HG03175 (cell line): ENCODE data around the gene STK32C.
"Not testable (repeated sequence)": the region's sequence is repeated elsewhere in the genome, so short reads cannot be mapped to it uniquely, and the experiment has no call there.

Experiments used
- ATAC-seq: cut with Tn5 transposase; IDR thresholded peaks from one replicate; pipeline ENCODE4 v1.9.1; 2021; ENCODE audit warnings: mild to moderate bottlenecking, moderate library complexity; ENCODE audit not compliant: unreplicated experiment

Gene STK32C

DNA sequence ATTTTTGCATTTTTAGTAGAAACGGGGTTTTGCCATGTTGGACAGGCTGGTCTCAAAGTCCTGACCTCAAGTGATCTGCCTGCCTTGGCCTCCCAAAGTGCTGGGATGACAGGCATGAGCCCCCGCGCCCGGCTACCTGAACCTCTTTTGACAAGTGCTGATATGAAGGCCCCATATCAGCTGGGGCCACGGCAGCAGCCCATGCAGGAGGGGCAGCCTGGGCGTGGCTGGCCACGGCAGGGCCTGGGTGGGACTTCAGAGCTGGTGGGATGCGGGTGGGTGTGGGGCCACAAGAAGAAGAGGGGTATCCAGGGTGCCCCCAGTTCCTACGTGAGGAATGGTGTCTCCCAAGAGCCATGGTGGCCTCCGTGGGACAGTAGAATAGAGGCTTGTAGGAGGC, 31.1 kb upstream of the STK32C start:
- ATAC-seq, result no peak

DNA sequence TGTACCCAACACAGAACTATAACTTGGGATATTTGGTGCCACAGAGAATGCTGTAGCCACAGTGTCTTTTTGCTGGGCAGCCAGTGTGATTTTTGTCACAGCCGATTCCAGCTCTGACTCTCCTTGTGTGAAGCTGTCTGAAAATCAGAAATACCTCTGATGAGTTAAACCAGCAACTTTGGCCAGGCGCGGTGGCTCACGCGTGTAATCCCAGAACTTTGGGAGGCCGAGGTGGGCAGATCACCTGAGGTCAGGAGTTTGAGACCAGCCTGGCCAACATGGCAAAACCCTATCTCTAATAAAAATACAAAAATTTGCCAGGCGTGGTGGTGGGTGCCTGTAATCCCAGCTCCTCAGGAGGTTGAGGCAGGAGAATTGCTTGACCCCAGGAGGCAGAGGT, 30.1 kb upstream of the STK32C start:
- ATAC-seq, result not testable (repeated sequence)

GRCh38 chr10:132336919-132337407, 29.2 kb upstream of the STK32C start:
- ATAC-seq, result no peak

DNA sequence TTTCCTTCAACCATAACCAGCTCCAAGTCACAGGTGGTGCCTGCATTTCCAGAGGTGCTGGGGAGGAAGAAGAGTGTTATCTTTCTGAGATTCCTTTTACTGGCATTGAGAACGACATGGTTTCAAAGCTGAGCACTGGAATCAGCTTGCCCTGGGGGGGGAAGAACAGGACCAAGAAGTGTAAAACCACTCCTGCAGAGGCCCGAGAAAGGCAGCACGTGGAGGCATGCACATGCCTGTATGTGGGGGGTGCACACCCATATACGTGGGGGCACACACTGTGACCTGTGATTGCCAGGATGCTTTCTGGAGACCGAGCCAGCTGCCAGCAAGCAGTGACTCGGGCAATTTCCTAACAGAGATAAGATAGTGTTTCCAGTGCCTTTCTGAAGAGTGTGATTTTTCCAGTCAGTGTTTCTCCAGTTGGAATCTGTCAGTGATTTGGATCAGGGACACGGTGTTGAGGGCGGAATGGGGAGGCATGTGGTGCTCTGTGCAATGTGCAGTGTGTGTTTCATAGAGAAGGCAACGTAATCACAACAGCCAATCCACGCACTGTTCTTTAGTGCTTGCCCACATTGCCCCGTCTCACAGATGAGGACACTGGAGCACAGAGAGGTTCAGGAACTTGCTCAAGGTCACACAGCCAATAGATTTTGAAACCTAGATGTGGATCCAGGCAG, 28.5 kb upstream of the STK32C start:
- no peak for ATAC-seq

DNA sequence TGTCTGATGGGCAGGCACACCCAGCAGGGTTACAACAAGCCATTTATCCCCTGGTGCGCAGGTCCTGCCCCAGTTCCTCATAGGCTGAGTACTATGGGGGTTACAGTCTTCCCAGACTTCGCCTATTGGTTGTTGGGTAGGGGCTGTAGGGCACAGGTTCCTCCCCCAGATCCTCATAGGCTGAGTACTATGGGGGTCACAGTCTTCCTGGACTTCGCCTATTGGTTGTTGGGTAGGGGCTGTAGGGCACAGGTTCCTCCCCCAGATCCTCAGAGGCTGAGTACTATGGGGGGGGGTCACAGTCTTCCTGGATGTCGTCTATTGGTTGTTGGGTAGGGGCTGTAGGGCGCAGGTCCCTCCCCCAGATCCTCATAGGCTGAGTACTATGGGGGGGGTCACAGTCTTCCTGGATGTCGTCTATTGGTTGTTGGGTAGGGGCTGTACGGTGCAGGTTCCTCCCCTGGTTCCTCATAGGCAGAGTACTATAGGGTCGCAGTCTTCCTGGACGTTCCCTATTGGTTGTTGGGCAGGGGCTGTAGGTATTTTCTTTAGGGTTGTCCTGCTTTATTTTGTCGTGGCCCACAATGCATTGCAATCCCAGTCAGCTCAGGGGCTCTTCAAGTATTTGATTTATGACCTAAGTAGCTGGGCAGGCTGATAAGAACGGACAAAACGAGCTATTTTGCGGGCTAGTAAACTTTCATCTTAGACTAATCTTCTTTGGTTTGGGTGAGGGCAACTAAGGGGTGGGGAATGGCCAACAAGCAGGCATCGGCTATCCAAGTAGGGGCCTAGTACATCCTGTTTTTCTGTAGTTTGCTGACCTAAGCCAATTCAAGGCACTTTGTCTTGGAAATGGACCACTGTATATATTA, 27.7 kb upstream of the STK32C start:
- peak; percentile 28 for ATAC-seq

- no peak for ATAC-seq
Measured at GRCh38 chr10:132334631-132335188, 27.0 kb upstream of the STK32C start.

DNA sequence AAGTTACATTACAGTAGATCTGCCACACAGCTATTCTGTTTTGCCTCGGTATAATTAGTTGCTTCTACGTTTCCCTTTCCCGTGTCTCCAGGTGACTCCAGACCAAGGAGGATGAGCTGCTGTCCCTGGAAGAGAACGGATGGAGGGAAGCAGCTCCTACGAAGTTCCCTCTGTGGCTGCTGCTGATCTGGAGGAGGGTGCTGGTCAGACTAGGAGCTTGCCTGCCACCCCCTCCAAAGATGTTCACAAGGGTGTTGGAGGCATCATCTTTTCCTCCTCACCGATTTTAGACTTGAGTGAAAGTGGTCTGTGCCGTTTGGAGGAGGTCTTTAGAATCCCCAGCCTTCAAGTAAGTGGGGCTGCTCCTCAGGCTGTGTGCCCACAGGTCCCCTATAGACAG, 25.6 kb upstream of the STK32C start:
- ATAC-seq, result no peak

- ATAC-seq, result peak; percentile 51
Measured at GRCh38 chr10:132332433-132332754, 24.6 kb upstream of the STK32C start.

DNA sequence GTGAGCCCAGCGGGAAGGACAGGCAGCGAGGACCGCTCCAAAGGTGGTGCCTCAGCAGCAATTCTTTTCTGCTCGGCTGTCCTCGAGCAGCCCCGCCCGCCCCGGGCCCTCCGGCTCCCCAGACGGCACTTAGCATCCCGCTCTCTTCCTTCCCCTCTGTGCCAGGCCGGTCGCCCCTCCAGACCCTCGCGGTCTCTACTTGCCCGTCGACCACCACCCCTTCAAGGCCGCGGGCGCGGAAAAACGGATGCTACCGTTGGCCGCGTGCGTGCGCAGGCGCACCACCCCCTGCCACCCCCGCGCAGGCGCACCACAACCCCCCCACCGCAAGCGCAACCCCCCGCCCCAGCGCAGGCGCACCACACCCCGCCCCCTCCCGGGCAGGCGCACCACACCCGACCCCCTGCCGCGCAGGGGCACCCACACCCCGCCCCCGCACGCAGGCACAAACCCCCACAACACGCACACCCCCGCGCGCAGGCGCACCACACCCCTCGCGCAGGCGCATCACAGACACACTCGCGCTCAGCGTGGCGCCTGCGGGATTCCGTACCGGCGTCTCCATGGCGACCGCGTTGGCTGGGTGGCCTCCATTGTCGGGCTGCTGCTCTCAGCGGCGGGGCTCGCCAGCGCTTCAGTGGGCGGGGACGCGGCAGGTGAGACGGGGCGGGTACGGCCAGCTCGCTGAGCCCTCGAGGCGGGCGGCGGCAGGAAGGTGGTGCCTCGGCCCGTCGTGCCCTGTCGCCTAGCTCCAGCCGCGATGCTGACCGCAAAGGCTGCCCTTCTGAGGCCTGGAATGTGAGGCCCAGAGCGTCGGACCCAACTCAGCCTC, 24.1 kb upstream of the STK32C start, which contains the start of gene LRRC27:
TSS of gene LRRC27 (plus strand) at position 593 of the 832 bp plus-strand sequence. CDS start 1,332 bp downstream, outside the sequence.
- ATAC-seq, result peak; percentile 77

DNA sequence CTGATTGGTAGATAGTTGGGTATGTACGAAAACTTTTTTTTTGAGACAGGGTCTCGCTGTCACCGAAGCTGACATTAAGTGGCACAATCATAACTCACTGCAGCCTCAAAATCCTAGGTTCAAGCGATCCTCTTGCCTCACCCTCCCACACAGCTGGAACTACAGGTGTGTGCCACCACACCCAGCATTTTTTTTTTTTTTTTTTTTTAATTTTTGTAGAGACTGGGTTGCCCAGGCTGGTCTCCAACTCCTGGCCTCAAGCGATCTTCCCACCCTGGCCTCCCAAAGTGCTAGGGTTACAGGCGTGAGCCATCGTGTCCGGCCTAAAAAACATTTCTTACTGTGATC, 22.7 kb upstream of the STK32C start:
- ATAC-seq, result no peak

DNA sequence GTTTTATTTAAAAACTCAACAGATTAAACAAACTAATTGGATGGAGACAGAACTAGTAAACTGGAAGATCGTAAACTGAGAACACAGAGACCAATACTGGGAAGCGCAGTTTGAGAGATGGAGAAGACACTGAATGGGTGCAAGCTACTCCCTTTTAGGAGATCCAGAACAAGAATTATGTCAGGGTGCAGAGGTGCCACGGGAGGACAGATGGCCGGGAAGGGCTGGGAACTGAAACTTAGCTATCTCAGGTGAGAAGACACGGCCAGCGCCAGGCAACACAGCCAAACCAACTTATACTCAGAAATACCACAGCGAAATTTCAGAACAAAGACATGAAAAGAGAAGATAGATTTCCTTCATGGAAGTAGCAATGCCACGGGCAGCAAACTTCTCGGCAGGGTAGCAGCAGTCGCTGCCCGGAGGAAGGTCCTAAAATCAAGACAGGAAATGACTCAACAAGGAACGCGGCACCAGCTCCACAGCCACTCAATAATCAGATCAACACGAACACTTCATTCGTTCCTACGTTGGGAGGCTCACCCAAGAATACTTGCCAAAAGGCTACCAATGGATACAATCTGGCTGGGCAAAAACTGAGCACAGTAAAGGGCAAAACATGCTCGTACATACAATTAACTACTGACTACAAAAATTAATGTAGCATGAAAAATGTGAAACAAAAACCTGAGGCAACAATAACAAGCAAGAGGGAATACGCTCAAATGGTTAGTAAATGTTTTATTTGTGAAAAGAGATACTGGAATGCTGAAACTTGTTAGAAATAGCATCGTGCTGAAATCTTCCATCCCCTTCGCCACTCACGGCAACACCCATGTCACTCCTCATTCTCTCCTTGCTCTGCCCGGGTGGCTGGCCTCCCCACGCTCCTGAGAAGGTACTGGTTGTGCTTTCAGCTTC, 22.1 kb upstream of the STK32C start:
- no peak for ATAC-seq

GRCh38 chr10:132328738-132329137, 21.0 kb upstream of the STK32C start:
- no peak for ATAC-seq

DNA sequence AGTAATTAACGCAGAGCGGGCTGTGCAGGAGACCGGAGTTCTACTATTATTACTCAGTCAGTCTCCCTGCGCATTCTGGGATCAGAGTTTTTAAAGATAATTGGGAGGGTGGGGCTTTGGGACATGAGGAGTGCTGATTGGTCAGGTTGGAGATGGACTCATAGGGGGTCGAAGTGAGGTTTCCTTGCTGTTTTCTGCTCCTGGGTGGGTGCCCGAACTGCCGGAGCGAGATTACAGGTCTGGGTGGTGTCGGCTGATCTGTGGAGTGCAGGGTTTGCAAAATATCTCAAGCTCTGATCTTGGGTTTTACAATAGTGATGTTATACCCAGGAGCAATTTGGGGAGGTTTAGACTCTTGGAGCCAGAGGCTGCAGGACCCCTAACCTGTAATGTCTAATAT, 20.4 kb upstream of the STK32C start:
- ATAC-seq, result no peak

- ATAC-seq, result no peak
Measured at GRCh38 chr10:132326925-132327324, 19.2 kb upstream of the STK32C start.

DNA sequence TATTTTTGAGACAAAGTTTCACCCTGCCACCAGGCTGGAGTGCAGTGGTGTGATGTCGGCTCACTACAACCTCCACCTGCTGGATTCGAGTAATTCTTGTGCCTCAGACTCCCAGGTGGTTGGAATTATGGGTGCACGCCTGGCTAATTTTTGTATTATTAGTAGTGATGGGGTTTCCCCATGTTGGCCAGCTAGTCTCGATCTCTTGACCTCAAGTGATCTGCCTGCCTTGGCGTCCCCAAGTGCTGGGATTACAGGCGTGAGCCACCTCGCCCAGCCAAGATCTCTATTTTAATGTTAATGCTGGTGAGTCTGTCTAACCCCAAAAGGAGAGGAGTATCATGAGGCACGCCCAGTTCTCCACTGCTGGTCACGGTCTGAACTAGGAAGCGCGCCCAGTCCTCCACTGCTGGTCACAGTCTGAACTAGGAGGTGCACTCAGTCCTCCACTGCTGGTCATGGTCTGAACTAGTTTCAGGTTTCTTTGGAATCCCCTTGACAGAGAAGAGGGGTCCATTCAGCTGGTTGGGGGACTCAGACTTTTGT, 18.7 kb upstream of the STK32C start:
- no peak for ATAC-seq

DNA sequence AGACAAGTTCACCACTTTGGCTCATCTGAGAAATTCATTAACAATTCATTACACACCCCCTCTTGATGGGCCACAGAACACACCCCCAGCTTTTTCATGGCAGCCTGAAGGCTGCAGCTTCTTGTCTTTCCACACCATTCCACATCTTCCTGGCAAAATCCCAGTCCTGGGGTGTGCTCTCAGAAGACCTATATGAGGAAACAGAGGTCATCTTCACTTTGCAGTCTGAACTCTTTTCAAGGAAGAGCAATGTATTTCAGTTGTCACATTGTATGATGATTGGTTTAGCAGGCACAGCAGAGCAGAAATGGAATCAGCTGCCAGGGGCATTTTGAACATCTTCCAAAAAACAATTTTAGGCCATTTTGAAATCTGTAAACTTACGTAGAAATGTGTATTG, 16.4 kb upstream of the STK32C start:
- no peak for ATAC-seq

DNA sequence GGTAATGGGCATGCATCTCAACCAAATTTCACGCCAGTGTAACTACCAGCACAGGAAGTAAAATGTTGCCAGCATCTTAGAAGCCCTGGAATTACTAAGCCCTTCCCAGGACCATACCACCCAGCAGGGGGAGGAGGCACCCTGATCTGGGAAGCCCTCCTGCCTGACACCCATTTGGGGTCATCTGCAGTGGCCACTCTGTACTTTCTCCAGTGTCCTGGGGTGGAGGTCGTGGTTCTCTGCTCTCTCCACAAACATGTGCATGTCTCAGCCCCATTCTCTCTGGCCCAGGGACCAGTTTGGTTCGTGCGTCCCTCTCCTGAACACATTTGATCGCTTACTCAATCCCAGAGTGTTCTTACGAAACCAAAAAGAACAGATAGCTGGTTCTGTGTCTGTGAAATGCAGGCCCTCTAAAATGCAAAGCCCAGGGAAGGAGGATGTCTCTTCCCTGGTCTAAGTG, 14.9 kb upstream of the STK32C start:
- ATAC-seq, result no peak

DNA sequence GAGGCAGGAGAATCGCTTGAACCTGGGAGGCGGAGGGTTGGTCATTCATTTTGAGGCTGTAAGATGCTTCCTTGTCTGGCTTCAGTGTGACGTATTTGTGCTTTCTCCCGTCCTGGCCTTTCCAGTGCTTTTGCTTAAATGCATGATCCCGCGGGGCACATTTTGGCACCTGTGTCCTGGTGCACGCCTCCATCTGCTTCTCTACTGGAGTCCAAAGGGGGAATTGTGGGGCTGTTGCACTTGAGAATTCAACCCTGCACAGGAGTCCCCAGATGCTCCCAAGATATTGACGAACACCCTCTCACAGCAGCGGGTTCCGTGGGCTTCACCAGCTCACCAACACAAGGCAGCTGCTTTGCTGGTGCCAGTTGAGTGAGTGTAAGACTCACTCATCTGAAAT, 14.0 kb upstream of the STK32C start:
- no peak for ATAC-seq

DNA sequence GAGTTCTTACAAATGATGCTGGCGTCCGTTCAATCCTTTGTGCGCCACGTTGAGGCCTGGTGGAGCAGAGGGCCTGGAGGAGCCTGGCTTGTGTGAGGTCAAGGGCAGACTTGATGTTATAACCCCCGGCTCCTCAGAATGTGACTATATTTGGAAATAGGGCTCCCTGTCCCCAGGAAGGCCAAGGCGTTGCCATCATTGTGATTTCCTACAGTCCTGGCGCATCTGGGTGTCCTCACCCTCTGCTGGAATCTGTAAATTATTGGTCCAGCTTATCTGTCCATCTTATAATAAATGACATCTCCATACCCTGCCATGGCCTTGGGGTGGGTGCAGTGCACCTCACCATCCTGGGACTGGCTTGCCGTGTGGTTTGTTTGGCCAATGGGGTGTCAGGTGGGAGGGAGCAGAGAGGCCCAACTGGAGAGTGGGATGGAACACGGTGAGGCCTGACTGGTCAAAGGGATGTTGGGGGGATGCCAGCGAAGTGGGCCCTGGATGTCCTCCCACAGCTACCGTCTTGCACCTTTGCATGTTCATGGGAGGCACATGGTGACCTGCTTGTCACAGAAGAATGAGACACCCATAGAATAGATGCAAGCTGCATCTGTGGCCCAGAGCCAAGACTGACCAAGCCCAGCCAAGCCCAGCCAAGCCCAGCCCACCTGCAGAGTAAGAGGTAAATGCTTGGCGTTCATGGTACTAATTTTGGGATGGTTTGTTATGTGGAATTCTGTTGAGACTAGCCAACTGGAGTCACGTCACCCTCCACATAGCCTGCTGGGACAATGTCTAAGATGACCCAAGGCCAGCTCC, 13.1 kb upstream of the STK32C start:
- ATAC-seq, result peak; percentile 8
